Right lobe of liver (tissue), 4 donors: ENCODE measurements around the gene SWAP70.

Experiments used
- POLR2A ChIP-seq: fragments of 450-650 bp; IDR thresholded peaks from one replicate; pipeline ENCODE4 v1.6.1; 2017; ENCODE audit warnings: antibody characterized with exemption, mild to moderate bottlenecking
- TF ChIP-seq, protein P1 (sequence below), 4 donors: fragments of 200-600 bp in 3 of 4; fragments of 450-650 bp in 1 of 4; IDR thresholded peaks; one replicate each; pipeline versions ENCODE4 v1.5.1 to v1.8.0; 2016 to 2022; ENCODE audit warnings: antibody characterized with exemption in 4 of 4, mild to moderate bottlenecking in 2 of 4
- donor health status: DM: no; HTN: no; CAD: no.
- donor health status: DM: no; HTN: no; CAD: no.
- donor health status: DM: no; HTN: yes; CAD: no.

DNA sequence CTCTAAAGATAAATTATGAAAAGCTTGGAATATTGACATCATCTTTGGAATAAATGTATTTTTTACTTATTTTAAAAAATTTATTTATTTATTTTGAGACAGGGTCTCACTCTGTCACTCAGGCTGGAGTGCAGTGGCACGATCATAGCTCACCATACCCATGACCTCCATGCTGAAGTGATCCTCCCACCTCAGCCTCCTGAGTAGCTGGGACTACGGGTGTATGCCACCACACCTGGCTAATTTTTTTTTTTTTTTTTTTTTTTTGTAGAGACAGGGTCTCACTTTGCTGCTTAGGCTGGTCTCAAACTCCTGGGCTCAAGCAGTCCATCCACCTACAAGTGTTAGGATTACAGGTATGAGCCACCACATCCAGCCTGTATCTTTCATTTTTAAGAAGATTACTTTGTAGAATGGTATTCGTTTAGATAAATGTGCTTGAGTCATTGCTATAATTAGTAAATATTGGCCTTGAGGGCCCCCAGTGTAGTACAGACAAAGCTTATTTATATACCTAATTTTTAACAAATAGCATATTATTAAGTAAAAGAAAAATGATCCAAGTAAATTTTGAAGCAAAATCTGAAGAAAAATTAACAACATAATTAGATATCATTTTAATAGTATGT lies 8.5 kb downstream of the SWAP70 start:
- TF ChIP-seq, protein P1, sequence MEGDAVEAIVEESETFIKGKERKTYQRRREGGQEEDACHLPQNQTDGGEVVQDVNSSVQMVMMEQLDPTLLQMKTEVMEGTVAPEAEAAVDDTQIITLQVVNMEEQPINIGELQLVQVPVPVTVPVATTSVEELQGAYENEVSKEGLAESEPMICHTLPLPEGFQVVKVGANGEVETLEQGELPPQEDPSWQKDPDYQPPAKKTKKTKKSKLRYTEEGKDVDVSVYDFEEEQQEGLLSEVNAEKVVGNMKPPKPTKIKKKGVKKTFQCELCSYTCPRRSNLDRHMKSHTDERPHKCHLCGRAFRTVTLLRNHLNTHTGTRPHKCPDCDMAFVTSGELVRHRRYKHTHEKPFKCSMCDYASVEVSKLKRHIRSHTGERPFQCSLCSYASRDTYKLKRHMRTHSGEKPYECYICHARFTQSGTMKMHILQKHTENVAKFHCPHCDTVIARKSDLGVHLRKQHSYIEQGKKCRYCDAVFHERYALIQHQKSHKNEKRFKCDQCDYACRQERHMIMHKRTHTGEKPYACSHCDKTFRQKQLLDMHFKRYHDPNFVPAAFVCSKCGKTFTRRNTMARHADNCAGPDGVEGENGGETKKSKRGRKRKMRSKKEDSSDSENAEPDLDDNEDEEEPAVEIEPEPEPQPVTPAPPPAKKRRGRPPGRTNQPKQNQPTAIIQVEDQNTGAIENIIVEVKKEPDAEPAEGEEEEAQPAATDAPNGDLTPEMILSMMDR (IDR thresholded peaks at IDR 0.05): no peak
- no peak for TF ChIP-seq POLR2A
